Activated CD8-positive, alpha-beta memory T cell treated with anti-CD3 and anti-CD28 coated beads for 48 hours (primary cell): ENCODE data around the gene SAMM50.

Source experiments
- DNase-seq, 3 experiments: peaks; one replicate each; pipeline ENCODE4 v3.0.0-alpha.2; 2020; ENCODE audit warnings: low read depth in 2 of 3, low spot score in 2 of 3

The SAMM50 gene

DNA sequence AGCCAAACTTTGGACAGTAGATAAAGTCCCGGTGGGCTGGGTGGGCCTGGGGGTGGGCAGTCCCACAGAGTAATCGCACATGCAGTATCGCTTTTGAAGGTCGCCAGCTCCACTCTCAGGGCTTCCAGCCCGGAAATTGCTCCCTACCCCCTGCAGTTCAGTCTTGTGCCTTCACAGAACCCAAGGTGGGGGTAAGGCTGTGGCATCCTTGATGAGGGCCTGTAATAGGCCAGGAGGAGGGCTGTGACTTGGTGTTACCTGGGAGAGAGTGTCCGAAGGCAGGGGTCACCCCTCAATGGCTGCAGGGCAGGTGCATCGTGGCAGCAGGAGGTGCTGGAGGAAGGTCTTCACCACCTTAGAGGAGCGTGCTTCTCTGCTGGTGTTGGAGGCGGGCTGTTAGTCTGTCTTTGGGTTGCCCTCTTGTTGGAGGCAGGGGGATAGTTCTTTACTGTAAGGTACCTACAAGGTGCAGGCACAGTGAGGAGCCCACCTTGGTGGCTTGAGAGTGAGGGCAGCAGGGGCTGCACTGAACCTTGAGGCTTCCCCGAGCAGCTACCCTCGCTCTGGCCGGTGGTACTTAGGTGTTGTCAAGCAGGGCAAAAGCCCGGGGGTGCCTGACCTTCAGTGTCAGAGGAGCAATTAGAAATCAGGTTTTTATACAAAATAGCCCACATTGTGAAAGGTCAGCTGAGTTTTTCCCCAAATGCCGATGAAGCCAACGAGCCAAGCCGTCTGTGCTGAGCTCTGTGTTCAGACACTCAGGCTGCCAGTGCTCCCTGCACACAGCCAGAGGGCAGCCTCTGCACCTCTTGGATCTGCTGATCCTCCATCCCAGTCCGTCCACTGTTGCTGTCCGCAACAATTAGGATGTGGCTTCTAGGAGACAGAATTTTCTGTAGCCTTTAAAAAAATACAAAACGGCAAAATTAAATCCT lies 21.9 kb downstream of the SAMM50 start:
- DNase-seq: no peak

GRCh38 chr22:43978558-43978957 lies 23.3 kb downstream of the SAMM50 start:
- no peak for DNase-seq

DNA sequence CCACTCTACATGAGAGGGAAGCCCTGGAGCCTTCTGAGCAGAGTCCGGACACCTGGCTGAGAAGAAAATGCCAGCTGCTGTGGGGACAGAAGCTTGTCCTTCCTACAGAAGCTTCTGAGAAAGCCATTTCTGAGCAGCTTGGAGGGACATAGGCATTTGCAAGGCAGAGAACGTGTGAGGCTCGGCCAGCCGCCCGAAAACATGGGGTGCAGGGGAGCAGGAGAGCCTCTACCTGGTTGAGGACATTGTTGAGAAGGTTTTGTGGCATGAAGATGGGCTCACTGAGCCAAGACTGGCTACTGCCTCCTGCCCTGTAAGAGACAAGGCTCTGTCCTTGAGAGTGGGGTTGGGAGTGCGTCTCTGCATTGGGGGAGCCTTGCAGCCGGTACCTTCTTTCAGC lies 25.3 kb downstream of the SAMM50 start:
- DNase-seq: no peak

- no peak for DNase-seq
Measured at GRCh38 chr22:43980996-43981395, 25.8 kb downstream of the SAMM50 start.

DNA sequence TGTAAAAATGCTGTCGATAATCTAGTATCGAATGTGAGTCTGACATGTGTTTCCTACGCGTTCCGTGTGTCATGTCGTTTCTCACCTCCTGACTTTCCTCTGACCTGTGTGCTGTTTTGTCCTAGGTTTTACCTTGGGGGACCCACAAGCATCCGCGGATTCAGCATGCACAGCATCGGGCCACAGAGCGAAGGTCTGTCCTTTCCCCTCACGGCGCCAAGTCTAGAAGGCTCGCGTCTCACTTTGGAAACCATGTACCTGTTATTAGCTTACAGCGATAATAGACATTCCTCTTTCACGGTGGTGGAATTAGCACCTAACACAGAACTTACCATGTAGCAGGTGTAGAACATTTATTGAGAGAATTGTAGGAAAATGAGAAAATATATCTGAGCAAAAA lies 28.6 kb downstream of the SAMM50 start:
- DNase-seq: no peak

GRCh38 chr22:43985532-43985931 lies 30.3 kb downstream of the SAMM50 start:
- DNase-seq: no peak

DNA sequence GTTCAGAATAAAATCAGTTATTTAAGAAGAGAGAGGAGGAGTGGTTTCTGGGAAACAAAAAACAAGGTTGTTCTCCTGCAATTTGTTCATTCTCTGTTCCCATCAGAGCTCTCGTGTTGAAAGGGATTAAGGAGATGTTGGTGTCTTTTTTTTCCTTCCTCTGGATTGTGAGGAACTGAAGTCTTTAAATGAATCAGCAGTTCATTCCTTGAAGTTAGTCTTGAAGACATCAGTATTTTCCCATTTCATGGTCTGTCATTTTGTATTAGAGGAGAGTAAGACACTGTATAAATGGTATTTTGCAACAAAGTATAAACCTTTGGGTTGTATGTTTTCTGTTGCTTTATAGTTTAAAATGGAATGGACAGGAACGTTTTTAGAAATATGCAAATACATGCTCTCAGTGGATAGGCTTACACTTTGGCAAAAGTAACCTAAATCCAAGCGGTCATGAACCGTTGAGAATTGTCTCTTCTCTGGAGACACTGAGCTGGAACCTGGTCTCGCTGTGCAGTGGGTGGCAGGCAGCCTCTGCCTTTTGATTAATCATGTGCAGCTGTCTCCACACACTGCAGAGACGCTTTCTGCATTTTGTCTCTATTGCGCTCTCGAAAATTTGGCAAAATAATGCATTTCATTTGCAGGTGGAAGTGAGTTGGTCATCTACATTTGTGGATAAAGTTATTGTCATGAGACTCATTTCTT lies 33.0 kb downstream of the SAMM50 start:
- no peak for DNase-seq

- DNase-seq: no peak
Measured at GRCh38 chr22:43988960-43989359, 33.7 kb downstream of the SAMM50 start.

DNA sequence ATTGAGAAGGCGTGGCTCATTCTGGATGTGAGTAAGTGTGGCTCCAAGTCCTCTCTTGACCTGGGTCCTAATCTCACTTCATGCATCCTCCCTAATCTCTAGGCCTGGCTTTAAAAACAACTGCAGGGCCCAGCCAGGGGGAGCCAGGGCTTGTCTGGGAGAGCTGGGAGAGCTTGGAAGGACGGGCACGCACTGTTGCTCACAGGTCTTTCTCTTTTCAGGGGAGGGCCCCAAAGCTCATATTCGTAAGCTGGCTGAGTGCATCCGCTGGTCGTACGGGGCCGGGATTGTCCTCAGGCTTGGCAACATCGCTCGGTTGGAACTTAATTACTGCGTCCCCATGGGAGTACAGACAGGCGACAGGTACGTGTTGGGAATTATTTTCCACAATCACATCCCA lies 34.8 kb downstream of the SAMM50 start:
- DNase-seq: no peak

DNA sequence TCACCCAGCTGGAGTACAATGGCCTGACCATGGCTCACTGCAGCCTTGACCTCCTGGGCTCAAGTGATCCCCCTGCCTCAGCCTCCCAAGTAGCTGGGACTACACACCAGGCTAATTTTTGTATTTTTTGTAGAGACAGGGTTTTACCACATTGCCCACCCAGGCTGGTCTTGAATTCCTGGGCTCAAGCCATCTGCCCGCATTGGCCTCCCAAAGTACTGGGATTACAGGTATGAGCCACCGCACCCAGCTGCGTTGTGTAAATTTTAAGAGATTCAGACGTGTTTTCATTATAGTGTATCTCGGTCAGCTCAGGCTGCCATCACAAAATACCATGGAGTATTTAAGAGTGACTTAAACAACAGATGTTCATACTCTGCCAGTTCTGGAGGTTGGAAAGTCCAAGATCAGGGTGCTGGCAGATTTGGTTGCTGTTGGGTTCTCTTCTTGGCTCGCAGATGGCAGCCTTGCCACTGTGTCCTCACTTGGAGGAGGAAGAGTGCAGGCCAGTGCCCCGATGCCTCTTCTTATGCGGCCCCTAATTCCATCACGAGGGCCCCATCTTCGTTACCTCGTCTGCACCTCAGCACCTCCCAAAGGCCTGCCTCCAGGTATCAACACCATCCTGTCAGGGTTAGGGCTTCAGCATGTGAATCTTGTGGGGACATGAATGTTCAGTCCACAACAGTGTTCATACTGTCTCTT lies 36.2 kb downstream of the SAMM50 start:
- no peak for DNase-seq

DNA sequence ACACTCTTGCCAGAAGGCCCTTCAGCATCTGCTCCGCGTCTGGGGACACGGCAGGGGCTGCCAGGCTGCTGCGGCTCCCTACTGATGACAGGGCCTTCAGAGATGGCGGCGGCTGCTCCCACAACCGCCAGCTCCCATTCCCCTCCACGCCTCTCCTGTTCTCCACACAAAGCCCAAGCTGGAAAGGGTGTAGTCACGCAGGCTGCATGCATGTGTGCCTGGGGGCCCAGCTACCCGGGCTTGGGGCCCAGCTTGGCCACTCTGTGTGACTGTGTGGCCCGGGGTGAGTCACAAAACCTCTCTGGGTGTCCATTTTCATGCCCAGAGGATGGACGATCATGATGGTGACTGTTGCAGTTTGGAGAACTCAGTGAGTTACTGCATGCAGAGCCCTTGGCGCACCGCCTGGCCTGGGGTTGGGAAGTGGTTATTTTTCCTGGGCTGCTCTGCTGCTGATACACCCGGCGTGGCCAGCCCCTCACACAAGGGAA lies 37.1 kb downstream of the SAMM50 start:
- DNase-seq: no peak

DNA sequence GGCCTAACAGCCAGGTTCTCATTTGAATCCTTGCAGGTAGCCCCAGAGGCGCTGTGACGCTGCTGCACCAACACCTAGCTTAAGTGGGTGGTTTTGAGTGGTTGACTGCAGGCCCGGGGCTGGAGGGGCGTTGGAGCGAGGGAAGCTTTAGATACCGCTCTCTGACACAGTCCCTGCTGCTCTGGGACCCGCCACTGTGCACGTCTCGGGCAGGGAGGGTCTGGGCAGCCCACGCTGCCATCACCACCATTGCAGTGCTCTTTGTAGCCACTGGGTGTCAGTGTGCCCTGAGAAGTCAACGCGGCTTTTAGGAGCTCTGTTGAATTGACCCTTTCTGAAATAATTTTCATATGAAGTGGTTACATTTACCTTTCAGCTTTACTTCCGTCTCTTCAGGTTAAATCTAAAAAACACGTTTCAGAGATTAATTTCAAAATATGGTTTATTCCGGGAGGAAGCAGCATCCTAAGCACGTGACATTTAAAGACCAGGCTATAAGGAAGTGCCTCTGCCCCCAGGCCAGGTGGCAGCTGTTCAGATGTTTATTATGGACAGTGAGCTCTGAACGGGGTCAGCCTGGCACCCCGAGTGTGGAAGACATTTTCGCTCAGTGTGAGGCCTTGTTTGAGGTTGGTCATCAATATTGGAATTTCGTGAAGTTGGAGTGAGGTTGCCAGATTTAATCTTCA lies 38.0 kb downstream of the SAMM50 start:
- peak in 1 of 3 experiments; percentile 30 for DNase-seq

GRCh38 chr22:43994006-43994405 lies 38.8 kb downstream of the SAMM50 start:
- no peak for DNase-seq

- no peak for DNase-seq
Measured at GRCh38 chr22:43994416-43994815, 39.2 kb downstream of the SAMM50 start.

DNA sequence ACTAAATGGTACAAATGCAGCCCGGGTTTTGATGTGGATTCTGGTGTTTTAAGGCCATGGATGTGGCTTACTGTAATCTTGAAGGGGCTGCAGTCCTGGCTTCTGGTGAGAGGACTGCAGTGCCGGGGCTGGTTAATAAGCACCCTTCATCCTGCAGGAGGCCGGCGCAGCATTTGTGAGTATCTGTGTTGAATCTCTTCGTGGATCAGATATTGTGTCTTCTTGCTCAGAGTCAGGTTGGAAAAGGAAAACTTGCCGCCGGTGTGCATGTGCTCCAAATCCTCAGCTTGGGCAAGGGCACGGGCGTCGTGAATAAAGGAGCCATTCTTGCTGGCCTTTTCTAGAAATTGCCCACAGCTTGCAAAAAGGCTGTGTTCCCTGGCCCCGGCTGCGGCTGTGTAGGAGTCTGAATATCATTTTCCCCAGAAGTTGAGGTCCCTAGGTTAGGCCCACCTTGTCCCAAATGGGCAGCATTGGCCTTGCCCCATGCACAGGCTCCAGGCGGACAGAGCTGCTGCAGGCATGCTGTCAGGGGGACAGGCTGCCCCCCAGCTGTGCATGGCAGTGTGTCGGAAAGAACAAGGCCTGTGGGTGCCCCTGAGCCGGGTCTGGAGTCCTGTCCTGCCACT lies 39.9 kb downstream of the SAMM50 start:
- DNase-seq: no peak

- DNase-seq: peak in 1 of 3 experiments; percentile 5
Measured at GRCh38 chr22:43995798-43996169, 40.5 kb downstream of the SAMM50 start.

- peak; percentile 43 to 50 (median 48) for DNase-seq
Measured at GRCh38 chr22:43996170-43996980, 41.1 kb downstream of the SAMM50 start.

DNA sequence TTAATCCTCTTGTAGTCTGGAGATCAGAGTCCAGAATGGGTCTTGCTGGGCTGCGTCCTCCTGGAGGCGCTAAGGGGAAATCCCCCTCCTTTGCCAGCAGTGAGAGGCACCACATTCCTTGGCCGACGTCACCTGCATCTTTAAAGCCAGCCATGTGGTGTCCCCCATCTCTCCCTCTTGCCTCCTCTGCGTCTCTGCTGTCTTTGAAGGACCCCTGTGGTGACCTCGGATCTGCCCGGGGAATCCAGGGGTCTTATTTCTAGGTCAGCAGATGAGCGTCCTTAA lies 41.7 kb downstream of the SAMM50 start:
- no peak for DNase-seq

GRCh38 chr22:43998679-43999264 lies 43.5 kb downstream of the SAMM50 start:
- no peak for DNase-seq

DNA sequence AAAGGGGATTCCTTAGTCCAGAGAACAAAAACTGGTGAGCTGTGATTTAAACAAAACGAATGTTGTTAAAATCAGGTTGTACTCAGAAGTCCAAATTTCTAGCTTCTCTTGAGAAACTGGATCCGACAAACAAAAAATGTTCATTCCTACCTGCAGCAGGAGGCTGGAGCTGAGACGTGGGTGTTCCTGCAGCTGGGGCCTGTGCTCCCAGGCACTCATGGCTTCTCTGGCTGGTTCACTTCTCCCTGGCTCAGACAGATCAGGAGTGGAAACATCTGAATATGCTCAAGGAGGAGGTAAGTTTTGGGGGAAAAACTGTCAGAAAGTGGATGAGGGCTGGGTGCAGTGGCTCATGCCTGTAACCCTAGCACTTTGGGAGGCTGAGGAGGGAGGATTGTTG lies 44.1 kb downstream of the SAMM50 start:
- no peak for DNase-seq
